OCI-M1 (cell line): ENCODE measurements around the gene EVA1A.

Experiments
- DNase-seq: peaks from one replicate; lab custom pipeline; 2025; lab: John Stamatoyannopoulos, UW

The EVA1A gene

DNA sequence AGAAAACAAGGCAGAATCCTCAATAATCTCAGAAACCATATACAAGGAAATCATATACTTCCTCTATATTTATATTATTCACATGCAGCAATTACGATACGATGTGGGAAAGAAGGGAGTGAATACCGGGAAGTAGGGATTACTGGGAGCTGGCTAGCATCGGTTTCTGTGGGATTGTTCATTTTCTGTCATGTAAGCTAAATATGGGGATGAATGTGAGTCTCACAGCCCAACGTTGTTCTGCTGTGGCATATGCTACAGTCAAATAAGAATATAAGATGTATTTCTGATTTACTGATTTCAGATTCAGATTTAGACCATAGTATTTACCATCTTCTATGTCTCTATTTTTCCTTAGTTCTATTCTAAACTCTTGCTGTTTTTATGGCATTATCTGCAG lies 113.6 kb downstream of the EVA1A start:
- no peak for DNase-seq
